Stimulated activated CD4-positive, alpha-beta T cell treated with anti-CD3 and anti-CD28 coated beads, TNF-alpha, amount 100 ng/mL, for 24 hours (primary cell): ENCODE results near the gene YPEL3.
A peak's percentile ranks its signal among the peaks of the same experiment; 100 is the strongest.
"Not testable (repeated sequence)": the region's sequence is repeated elsewhere in the genome, so short reads cannot be mapped to it uniquely, and the experiment has no call there.

Experiments
- DNase-seq, 3 experiments: peaks; one replicate each; pipeline ENCODE4 v3.0.0-alpha.2; 2020; ENCODE audit warnings: low read depth in 3 of 3

Gene YPEL3

GRCh38 chr16:30096105-30096861, at the start of gene YPEL3:
YPEL3 (minus strand) TSS chr16:30096213; CDS start chr16:30095482, 731 bp downstream.
- DNase-seq = peak; percentile 76 to 86 (median 79)

DNA sequence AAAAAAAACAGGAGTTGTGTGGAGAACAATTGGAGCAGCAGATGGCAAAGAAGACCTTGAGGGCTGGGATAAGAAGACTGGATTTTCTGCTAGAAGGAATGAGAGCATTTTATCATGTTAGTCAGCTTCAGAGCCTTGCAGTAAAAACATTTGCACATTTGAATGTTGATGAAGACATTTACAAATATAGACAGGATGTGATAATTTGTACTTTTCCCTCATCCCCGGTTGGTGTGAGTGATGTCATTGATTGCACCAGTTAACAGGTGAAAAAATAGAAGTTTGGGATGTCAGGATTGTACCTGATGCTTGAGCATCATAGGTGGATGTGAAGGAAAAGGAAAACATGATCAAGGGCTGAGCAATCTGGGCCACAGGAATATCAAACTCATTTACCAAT, 49.6 kb upstream of the YPEL3 start:
- no peak for DNase-seq

DNA sequence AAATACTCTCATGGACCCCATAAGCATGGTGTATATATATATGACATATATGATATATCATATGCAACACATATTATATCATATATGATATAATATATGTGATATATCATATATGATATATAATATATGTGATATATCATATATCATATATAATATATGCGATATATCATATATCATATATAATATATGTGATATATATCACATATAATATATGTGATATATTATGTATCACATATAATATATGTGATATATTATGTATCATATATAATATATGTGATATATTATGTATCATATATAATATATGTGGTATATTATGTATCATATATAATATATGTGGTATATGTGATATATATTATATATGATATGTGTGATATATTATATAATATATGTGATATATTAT, 48.9 kb upstream of the YPEL3 start:
- DNase-seq = no peak

DNA sequence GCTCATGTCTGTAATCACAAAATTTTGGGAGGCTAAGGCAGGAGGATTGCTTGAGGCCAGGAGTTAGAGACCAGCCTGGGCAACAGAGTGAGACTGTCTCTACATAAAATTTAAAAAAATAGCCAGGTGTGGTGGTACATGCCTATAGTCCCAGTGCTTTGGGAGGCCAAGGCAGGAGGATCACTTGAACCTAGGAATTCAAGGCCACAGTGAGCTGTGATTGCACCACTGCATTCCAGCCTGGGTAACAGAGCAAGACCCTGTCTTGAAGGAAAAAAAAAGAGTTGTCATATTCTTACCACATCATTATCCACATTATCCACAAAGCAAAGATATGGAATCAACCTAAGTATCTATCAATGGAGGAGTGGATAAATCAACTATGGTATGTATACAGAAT, 48.0 kb upstream of the YPEL3 start:
- no peak for DNase-seq

DNA sequence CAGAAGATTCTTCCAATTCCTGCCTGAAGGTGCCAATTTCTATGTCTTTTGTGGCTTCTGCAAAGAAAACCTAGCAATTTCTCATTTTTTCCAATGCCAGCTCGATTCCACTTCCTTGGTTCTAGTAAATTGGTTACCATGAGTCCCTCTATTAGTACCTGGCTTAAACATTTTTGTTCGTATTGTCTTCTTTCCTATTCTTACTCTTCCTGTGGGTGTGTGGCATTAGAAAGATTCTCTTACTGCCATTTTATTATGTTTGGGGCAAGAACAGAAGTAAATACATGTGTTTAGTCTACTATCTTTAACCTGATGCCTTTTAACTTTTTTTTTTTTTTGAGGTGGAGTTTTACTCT, 47.3 kb upstream of the YPEL3 start:
- no peak for DNase-seq

DNA sequence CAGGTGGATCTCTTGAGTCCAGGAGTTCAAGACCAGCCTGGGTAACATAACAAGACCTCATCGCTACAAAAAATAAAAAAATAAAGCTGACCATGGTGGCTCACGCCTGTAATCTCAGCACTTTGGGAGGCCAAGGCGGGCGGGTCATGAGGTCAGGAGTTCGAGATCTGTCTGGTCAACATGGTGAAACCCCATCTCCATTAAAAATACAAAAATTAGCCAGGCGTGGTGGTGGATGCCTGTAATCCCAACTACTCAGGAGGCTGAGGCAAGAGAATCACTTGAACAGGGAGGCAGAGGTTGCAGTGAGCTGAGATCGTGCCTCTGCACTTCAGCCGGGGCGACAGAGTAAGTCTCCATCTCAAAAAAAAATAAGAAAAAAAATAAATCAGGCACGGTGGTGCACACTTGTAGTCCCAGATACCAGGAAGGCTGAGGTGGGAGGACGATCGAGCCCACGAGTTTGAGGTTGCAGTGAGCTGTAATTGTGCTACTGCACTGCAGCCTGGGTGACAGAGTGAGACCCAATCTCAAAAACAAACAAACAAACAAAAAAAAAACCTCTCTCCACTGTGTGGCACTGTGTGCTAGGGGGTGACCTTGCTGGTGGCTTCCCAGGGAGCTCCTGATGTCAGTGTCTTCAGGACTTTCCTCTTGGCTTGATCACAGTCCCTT, 46.8 kb upstream of the YPEL3 start:
- no peak for DNase-seq

GRCh38 chr16:30141750-30142149, 45.7 kb upstream of the YPEL3 start:
- DNase-seq = no peak

- DNase-seq = no peak
Observed at GRCh38 chr16:30139583-30140481, 43.8 kb upstream of the YPEL3 start.

GRCh38 chr16:30137897-30138296, 41.9 kb upstream of the YPEL3 start:
- DNase-seq = no peak

- DNase-seq = no peak
Observed at GRCh38 chr16:30136971-30137605, 41.1 kb upstream of the YPEL3 start.

DNA sequence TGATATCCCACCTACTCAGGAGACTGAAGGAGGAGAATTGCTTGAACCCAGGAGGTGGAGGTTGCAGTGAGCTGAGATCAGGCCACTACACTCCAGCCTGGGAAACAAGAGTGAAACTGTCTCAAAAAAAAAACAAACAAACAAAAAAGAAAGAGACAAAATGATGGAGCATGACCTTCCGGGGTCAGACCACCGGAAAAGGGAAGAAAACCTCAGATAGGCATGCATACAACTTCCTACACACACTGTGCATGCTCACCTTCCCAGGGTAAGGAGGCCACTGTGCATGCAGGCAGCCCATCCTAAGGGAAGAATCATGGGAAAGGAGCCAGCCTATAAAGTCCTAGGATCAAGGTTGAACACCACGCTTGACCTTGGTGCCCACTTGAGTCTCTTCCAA, 36.6 kb upstream of the YPEL3 start:
- DNase-seq = no peak

- DNase-seq = no peak
Observed at GRCh38 chr16:30131869-30132475, 36.0 kb upstream of the YPEL3 start.

DNA sequence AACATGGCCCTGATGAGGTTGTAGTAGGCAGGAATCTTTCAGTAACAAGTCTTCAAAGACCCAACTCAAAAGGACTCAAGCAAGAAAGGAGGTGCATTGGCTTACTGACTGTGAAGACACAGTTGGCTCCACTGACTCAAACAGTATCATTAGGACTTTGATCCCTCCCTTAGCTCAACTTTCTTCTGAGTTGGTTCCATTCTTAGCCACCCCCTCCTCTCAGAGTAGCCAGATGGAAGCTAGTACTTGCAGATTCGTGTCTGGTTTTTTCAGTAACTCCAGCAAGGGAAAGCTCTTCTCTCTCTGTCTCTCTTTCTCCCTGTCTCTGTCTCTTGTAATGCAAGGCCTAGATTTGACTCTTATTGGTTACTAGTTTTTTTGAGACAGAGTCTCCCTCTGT, 32.0 kb upstream of the YPEL3 start:
- DNase-seq = no peak

GRCh38 chr16:30125690-30126089, 29.7 kb upstream of the YPEL3 start:
- not testable (repeated sequence) for DNase-seq

- no peak for DNase-seq
Observed at GRCh38 chr16:30124985-30125379, 29.0 kb upstream of the YPEL3 start.

DNA sequence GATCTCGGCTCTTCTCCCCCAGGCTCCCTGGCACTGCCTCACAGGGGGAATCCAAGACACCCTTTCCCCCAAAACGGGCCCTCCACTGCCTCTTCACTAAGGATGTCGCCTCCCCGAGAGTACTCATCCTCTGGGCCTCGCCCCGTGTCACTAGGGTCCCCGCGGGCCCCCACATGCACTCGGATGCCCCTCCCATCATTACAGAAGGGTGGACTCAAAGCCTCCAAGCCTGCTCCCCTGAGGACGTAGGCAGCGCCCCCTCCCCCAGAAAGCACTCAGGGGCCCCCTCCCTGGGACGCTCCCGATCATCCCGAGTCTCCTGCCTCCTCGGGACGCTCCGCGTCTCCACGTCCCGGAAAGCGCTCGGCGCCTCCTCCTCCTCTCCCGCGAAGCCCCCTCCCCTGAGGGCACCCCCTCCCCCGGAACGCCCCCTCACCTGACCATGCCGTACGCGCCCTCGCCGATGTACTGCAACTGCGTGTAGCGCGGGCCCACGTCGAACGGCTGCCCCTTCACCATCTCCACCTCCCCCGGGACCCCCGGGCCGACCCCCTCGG, 26.7 kb upstream of the YPEL3 start:
- DNase-seq = no peak

DNA sequence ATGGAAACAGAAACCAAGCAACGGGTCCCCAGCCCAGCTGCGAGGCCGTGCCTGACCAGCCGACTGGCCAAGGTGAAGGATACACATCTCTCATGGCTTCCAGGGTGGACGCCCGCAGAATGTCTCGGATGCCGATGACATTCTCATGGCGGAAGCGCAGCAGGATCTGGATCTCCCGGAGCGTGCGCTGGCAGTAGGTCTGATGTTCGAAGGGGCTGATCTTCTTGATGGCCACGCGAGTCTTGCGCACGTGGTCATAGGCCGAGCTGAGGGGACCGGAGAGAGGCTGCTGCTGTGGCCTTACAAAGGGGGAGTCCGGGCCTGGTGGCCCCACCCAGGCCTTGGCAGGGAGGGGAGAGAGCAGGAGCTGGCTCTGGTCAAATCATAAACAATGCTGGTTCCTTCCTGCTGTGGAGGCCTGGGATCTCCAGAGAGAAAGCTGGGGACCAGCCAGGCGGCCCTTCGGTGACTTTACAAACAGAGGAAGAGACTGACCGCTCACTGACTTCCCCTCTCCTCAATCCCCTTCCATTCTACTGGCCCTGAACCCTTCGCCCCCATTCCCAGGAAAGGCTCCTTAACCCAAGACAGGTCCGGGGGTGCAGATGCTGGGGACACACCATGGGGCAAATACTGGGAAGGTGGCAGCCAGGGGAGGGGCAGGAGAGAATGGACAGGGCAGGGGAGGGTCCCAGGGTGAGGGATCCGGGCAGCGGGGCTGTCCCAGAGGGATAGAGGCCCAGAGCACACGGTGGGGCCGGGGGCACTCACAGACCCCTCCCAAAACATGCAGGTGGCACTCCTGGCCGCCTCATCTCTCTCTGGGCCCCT, 25.9 kb upstream of the YPEL3 start:
- no peak for DNase-seq

DNA sequence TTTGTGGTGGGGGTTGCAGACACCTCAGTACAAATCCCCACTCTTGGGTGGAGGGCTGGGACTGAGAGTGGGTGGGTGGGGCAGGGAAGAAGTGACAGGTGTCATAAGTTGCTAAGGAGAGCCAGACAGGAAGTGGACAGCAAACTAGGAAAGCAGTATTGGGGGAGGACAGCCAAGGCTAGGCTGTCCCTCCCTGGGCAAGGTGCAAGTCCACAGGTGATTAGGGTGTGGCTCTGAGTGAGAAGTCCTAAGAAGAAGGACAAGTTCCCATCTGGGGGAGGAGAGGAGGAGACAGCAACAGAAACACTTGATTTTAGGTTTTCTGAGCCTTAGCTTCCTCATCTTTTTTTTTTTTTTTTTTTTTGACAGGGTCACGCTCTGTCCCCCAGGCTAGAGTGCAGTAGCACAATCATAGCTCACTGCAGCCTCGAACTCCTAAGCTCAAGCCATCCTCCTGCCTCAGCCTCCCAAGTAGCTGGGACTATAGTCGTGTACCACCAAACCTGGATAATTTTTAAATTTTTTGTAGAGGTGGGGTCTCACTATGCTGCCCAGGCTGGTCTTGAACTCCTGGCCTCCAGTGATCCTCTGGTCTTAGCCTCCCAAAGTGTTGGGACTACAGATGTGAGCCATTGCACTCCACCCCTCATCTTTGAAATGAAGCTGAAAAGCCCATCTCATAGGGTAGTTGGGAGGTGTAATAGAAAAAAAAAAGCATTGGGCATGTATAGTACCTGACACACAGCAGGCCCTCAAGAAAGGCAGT, 24.5 kb upstream of the YPEL3 start:
- DNase-seq = no peak

GRCh38 chr16:30119428-30119827, 23.4 kb upstream of the YPEL3 start:
- DNase-seq = no peak

- DNase-seq = no peak
Observed at GRCh38 chr16:30117768-30118167, 21.8 kb upstream of the YPEL3 start.
